C1 segment of cervical spinal cord (tissue), 14 donors: Measurements from ENCODE around the gene SLCO1A2.
A peak's percentile ranks its signal among the peaks of the same experiment; 100 is the strongest.
"Not testable (repeated sequence)": the region's sequence is repeated elsewhere in the genome, so short reads cannot be mapped to it uniquely, and the experiment has no call there.

Source experiments
- DNase-seq, 14 donors: peaks; one replicate each; lab custom pipeline; 2025; lab: John Stamatoyannopoulos, UW

Gene SLCO1A2, protein sequence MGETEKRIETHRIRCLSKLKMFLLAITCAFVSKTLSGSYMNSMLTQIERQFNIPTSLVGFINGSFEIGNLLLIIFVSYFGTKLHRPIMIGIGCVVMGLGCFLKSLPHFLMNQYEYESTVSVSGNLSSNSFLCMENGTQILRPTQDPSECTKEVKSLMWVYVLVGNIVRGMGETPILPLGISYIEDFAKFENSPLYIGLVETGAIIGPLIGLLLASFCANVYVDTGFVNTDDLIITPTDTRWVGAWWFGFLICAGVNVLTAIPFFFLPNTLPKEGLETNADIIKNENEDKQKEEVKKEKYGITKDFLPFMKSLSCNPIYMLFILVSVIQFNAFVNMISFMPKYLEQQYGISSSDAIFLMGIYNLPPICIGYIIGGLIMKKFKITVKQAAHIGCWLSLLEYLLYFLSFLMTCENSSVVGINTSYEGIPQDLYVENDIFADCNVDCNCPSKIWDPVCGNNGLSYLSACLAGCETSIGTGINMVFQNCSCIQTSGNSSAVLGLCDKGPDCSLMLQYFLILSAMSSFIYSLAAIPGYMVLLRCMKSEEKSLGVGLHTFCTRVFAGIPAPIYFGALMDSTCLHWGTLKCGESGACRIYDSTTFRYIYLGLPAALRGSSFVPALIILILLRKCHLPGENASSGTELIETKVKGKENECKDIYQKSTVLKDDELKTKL

DNA sequence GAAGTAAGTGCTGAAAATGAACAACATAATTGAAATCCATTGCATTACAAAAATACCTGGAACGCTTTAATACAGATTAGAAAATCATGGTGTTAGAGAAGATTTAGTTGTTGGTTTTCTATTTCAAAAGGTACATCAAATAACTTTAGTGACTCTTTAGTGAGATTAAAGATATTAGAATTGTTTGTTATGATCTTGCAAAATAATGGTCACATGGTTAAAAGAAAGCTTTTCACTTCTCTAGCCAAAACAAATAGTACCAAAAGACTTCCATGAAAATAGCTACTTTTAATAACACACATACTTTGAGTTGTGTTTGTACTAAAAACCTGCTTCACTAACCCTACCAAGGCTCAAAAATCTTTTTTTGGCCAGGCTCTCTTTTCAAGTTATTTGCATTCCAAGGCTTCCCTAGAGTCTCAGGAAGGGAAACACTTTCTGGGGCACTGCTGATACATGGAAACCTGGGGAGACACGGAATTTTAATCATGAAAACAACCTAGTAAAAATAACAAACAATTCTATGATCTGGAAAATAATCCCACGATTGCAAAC lies at the start of gene SLCO1A2:
TSS of gene SLCO1A2 (minus strand) at position 147 of the 555 bp plus-strand sequence. CDS start 270 bp downstream, outside the sequence.
- DNase-seq, result no peak

- DNase-seq, result no peak
Observed at GRCh38 chr12:21384261-21384660, 49.5 kb upstream of the SLCO1A2 start.

- DNase-seq, result not testable (repeated sequence)
Observed at GRCh38 chr12:21381320-21381719, 46.6 kb upstream of the SLCO1A2 start.

DNA sequence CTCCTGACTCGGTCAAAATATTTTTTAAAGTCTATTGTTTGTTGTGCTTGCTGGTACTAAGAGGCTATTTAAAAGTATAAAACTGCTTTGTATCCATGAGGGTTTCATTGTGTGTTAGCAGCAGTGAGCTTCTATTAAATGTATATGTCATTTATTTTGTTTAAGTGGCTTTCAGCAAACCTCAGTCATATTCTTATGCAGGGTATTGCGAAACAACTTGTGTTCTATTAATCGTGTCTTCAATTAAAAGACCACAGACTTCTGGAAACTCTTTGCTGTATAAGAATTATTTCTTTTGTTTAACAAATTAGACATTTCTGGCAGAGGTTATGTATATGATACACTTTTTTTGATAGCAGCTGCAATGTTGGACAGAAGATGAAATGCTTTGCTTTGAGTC lies 44.5 kb upstream of the SLCO1A2 start:
- no peak for DNase-seq

- DNase-seq, result no peak
Observed at GRCh38 chr12:21372602-21373001, 37.9 kb upstream of the SLCO1A2 start, which contains the start of gene IAPP. Gene IAPP (plus strand): TSS chr12:21372902. CDS start chr12:21373352, 450 bp downstream.

- no peak for DNase-seq
Observed at GRCh38 chr12:21370845-21371449, 36.2 kb upstream of the SLCO1A2 start.

GRCh38 chr12:21369141-21369980 lies 34.6 kb upstream of the SLCO1A2 start:
- DNase-seq, result no peak

- DNase-seq, result not testable (repeated sequence)
Observed at GRCh38 chr12:21360632-21361031, 25.9 kb upstream of the SLCO1A2 start.

GRCh38 chr12:21354641-21355040 lies 19.9 kb upstream of the SLCO1A2 start:
- no peak for DNase-seq

- peak in 1 of 14 donors; percentile 35 for DNase-seq
Observed at GRCh38 chr12:21353948-21354347, 19.2 kb upstream of the SLCO1A2 start.

GRCh38 chr12:21353487-21353886 lies 18.8 kb upstream of the SLCO1A2 start:
- peak in 3 of 14 donors; percentile 11 to 98 (median 14) for DNase-seq

DNA sequence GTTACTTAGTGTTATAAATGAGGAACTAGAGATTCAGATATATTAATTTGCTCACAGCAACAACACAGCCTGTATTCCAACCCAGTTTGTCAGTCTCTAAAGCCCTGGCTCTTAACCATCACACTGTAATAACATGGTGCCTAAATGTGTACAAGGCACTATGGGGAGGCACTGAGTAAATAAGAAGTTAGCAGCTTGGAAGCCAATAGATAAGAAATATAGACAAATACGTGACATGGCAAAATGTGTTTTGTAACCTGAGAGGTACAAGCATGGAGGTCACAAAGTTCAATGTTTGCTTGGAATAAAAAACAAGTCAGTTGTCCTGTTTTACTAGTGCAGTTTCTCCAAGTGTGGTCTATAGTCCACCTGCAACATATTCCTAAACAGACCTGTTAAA lies 16.3 kb upstream of the SLCO1A2 start:
- DNase-seq, result no peak

DNA sequence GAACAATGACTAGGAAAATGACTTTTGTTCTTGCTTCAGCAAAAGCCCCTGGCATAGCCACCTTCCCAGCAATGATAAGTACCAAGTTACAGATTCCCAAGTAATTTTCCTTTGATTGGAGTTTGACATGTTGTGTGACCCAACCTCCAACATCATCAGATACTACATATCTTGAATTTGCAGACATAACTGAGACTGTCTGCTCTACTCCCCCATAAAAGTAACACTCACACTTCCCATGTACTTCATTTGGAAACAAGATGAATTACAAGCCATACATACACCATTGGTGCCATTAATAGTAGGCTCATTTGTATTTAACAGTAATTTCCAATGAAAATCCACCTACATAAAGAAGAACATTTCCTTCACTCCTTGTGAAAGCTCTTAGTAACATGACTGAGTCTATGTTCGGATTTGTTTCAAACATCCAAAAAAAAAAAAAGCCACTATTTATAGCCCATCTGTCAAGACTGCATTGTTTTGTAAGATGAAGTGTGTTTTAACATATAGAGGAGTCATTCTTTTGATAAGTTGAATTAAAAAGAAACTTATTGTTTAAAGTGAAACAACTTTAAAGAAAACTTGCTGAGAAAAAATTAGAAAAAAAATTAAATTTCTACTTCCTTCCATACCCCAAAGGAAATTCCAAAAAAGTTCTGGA lies 12.0 kb upstream of the SLCO1A2 start:
- no peak for DNase-seq

GRCh38 chr12:21343636-21344035 lies 8.9 kb upstream of the SLCO1A2 start:
- DNase-seq, result no peak

DNA sequence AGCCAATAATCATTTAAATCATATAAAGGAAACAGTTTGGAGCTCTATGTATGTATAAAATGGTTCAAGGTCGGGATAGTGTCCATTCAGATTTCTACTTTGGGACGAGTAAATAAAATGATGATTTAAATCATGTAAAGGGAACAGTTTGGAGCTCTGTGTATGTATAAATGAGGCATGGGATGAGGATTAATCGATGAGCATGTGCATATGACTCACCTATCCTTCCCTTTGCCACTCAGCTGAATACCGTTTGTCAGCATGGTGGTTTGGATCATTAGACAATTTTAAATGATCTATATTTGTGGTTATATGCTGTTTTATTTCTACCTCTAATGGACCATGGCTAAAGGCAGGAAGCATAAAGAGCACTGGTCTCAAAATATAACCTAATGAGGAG lies 7.1 kb upstream of the SLCO1A2 start:
- no peak for DNase-seq

- no peak for DNase-seq
Observed at GRCh38 chr12:21340403-21340802, 5.7 kb upstream of the SLCO1A2 start.

- DNase-seq, result no peak
Observed at GRCh38 chr12:21339921-21340320, 5.2 kb upstream of the SLCO1A2 start.

GRCh38 chr12:21337959-21338744 lies 3.4 kb upstream of the SLCO1A2 start:
- peak in 1 of 14 donors; percentile 94 for DNase-seq

DNA sequence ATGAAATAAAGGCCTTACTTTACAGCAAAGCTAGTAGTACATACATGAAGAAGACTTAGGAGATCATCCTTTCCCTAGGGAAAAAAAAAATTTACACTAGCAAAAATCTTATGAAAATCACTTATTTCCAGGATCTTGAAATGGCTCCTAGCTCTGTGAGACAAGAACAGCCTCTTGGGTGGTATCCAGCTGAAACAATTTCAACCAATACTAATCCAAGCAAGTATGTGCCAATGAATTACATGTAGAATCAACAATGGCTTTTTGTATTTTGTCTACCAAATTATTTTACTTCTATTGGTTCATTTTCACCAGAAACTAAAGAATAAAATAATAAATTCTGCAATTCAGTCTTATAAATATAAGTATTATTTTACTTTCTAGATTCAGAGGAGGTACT lies 2.7 kb upstream of the SLCO1A2 start:
- DNase-seq, result peak in 2 of 14 donors; percentile 24 to 38

- peak in 9 of 14 donors; percentile 4 to 49 (median 23) for DNase-seq
Observed at GRCh38 chr12:21336656-21337055, 1.9 kb upstream of the SLCO1A2 start.
